HEK293T (cell line): ENCODE data around the gene TNNI2.

ENCODE experiments used
- CTBP1 ChIP-seq: fragments of 450-650 bp; IDR thresholded peaks from 2 replicates; pipeline ENCODE4 v1.6.1; 2016; ENCODE audit warnings: borderline replicate concordance
- ELF4 ChIP-seq: fragments of 450-650 bp; IDR thresholded peaks from 2 replicates; pipeline ENCODE4 v1.6.1; 2017; ENCODE audit warnings: antibody characterized with exemption
- FOXA1 ChIP-seq: fragments of 450-650 bp; IDR thresholded peaks from 2 replicates; pipeline ENCODE4 v1.6.1; 2016; ENCODE audit warnings: mild to moderate bottlenecking
- FOXK2 ChIP-seq: fragments of 450-650 bp; IDR thresholded peaks from 2 replicates; pipeline ENCODE4 v1.6.1; 2016; ENCODE audit warnings: mild to moderate bottlenecking
- FOXM1 ChIP-seq: fragments of 450-650 bp; IDR thresholded peaks from 2 replicates; pipeline ENCODE4 v1.6.1; 2017; ENCODE audit warnings: mild to moderate bottlenecking, borderline replicate concordance
- HDGF ChIP-seq: fragments of 450-650 bp; IDR thresholded peaks from 2 replicates; pipeline ENCODE4 v1.6.1; 2017; ENCODE audit warnings: antibody characterized with exemption, borderline replicate concordance
- LEF1 ChIP-seq: fragments of 450-650 bp; IDR thresholded peaks from 2 replicates; pipeline ENCODE4 v1.6.1; 2017; ENCODE audit warnings: mild to moderate bottlenecking, borderline replicate concordance
- SP1 ChIP-seq: fragments of 450-650 bp; IDR thresholded peaks from 2 replicates; pipeline ENCODE4 v1.6.1; 2017
- SUZ12 ChIP-seq: fragments of 450-650 bp; IDR thresholded peaks from 2 replicates; pipeline ENCODE4 v1.6.1; 2016; ENCODE audit warnings: mild to moderate bottlenecking
- TARDBP ChIP-seq: fragments of 450-650 bp; IDR thresholded peaks from 2 replicates; pipeline ENCODE4 v1.6.1; 2016
- ZNF384 ChIP-seq: fragments of 450-650 bp; IDR thresholded peaks from 2 replicates; pipeline ENCODE4 v1.6.1; 2016

DNA sequence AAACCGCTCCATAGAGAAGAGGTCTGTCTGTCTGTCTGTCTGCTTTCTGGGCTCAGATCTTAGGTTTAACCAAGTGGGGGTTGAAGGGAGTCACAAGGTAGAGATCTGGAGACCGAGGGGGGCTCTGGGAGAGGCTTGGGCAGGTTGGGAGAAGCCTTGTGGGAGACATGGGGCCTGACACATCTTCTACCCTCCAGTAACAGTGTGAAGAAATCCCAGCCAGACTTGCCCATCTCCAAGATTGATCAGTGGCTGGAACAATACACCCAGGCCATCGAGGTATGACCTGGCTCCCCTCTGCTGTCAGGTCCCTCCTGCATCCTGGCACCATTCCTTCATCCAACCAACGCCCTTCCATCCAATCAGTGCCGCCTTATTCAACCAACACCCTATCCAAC, 45.5 kb downstream of the TNNI2 start:
- TF ChIP-seq SP1, result no peak
- TF ChIP-seq SUZ12, result no peak
- no peak for TF ChIP-seq FOXA1
- TF ChIP-seq HDGF, result no peak
- TF ChIP-seq TARDBP, result no peak
- no peak for TF ChIP-seq CTBP1
- no peak for TF ChIP-seq LEF1
- TF ChIP-seq FOXM1, result no peak
- no peak for TF ChIP-seq ZNF384
- no peak for TF ChIP-seq ELF4
- TF ChIP-seq FOXK2, result no peak
